GM18870 (cell line): ENCODE data around the gene TMEM147.

Experiments
- ATAC-seq: cut with Tn5 transposase; IDR thresholded peaks from one replicate; pipeline ENCODE4 v1.9.1; 2021; ENCODE audit warnings: moderate library complexity; ENCODE audit not compliant: unreplicated experiment

Gene TMEM147

DNA sequence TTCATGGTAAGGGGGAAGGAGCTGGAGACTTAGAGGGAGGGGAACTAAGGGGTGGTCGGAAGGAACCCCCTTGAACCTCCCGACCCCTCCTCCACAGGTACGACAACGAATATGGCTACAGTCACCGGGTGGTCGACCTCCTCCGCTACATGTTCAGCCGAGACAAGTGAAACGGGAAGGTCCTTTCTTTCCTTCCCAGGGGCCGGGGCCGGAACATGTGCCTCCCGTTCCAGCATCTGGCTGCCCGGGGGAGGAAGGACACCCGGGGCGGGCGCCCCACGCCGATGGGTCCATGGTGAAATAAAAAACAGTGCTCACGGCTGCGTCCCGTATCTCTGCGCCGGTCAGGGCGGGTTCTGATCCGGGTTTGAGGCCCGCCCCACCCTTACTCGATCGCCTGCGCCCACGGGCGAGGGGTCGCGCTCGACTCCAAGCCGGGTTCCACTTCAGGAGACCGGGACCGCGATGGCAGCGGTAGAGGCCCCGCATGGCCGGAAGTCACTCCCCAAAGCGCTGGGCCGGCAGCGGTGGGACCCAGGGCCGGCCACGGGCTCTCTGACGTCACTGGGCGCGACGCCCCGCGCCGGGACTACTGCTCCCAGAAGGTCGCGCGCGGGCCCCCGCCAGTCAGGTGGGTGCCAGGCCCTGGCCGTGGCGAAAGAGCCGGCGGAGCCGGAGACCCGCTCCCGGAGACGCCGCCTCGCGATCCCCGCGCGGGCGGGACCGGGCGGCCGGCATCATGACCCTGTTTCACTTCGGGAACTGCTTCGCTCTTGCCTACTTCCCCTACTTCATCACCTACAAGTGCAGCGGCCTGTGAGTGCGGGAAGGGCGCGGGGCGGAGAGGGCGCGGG lies at the start of gene TMEM147:
TMEM147 (plus strand) TSS at position 626 of the 854 bp plus-strand sequence; CDS start at position 740, 114 bp downstream.
- ATAC-seq: peak; percentile 60

GRCh38 chr19:35497406-35497805 lies 48.0 kb upstream of the TMEM147 start:
- no peak for ATAC-seq

- no peak for ATAC-seq
These were observed 47.2 kb upstream of the TMEM147 start for GRCh38 chr19:35498220-35498619.

DNA sequence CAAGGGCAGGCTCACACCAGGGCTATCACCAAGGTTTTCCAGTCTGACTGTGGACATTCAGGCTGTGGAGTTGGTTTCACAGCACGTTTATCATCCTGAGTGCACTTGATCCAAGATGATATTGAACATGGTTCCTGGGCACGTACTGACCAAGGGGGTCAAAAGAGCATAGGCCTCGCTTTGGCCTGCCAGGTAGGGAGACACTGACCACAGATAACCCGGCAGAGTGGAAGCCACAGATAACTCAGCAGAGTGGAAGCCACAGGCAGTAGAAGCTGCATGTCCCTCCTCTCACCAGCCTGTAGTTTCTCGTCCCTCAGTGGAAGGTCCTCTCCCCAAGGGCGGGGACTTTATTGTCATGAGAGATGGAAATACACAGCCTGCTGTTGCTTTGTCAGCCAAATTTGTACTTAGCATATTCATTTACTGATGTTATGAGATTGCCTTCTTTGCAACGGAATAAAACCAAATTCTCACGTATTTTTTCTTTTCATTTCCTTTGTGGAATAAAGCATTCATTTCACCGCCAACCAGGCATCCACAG lies 46.4 kb upstream of the TMEM147 start:
- ATAC-seq: no peak

- ATAC-seq: no peak
These were observed 44.8 kb upstream of the TMEM147 start for GRCh38 chr19:35500611-35501010.

DNA sequence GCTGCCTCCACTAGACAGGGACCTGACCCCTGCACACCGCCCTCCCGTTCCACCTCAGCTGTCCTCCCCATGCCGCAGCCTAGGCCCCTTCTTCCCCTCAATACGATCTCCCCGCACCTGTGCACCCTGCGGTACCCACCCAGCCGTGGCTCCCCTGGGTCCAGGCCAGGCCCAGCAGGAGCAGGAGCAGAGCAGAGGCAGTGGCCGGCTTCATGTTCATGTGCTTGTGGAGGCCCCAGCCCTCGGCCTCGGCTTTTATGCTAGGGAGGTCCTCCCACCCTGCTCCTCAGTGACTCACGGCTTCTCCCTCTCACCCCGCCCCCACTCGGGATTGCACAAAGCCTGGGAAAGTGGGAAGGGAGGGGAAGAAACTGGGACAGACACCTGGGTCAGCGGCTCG lies 43.7 kb upstream of the TMEM147 start:
- ATAC-seq: no peak

- ATAC-seq: no peak
These were observed 42.7 kb upstream of the TMEM147 start for GRCh38 chr19:35502751-35503150.

DNA sequence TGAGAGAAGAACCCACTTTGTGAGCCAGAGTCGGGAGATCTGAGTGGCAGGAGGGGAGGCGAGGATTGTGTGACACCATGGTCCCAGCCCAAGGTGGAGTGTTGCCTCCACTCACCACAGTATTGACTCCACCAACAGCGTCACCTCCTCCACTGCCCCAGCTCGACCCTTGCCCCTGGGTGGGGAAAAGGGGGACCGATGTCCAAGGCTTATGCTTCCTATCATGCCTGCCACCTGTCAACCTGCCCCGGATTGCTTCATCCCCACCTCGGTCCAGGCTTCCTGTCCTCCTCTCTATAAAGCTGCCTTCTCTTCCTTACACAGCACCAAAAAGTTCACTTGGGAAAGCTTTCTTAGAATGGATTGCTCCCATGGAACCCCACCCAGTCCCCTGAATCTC lies 39.4 kb upstream of the TMEM147 start:
- ATAC-seq: no peak

DNA sequence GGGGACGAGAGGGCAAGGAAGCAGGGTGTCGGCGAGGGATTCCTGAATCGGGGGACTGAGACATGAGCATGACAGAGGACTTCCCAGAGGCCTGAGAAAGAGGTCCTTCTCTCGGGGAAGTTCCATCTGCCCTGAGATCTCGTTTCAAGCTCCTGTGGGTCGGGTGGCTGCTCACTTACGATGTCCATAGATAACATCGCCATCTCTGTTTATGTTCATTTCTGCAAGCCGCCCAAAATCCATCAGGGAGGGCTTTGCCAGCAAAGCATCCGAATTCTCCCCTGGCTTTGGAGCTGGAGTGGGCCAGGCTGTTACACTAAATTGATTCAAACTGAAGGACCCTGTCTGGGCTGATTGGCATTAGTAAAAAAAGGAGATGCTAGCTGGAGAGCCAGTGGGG lies 37.9 kb upstream of the TMEM147 start:
- no peak for ATAC-seq

- no peak for ATAC-seq
These were observed 37.3 kb upstream of the TMEM147 start for GRCh38 chr19:35508129-35508528.

GRCh38 chr19:35509018-35509652 lies 36.3 kb upstream of the TMEM147 start:
- no peak for ATAC-seq

- no peak for ATAC-seq
These were observed 35.4 kb upstream of the TMEM147 start for GRCh38 chr19:35509861-35510625.

- ATAC-seq: no peak
These were observed 34.8 kb upstream of the TMEM147 start for GRCh38 chr19:35510626-35510964.

DNA sequence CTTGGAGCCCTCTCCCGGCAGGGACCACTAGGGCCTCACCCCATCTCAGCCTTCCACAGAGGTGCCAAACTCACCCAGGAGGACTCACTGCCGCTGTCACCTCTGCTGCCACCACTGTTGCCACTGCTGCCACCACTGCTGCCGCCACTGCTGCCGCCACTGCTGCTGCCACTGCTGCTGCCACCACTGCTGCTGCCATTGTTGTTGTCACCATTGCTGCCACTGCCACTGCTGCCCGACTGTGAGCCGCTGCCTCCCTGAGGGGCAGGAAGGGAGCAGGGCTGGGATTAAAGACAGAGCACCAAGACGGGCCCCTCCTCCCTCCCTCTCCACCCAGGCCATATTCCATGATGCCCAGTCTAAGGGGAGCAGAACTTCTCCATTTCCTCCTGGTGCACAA lies 34.1 kb upstream of the TMEM147 start:
- ATAC-seq: no peak

GRCh38 chr19:35512831-35513627 lies 32.4 kb upstream of the TMEM147 start:
- ATAC-seq: no peak

DNA sequence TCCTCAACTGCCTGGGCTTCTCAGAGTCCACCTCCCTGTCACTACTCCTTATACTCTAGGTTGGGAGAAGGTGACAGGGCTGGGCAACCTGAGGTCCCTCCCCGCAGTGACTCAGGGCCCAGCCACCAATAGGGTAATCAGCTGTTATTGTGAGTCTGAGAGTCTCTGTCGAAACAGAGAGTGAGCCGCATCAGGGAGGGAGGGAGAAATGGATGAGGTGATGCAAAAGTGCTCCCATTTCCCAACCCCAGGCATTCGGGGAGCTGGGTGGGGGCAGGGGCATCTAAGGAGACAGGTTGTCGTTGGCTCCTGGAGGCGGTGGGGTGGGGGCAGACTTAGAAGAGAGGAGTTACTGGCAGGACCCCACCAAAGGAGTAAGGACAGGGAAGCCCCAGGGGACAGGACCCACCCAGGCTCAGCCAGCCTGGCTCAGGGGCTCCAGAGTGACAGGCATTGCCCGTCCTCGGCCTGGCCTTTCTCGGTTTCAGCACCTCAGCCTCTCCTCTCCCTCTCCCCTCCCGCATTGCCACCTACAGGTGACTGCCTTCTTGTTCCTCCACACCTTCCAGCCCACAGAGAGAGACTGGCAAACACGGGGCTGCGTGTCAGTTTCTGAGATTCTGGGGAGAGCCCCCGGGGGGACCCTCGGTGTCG lies 31.7 kb upstream of the TMEM147 start, which contains the start of gene DMKN:
DMKN (minus strand) TSS at position 22 of the 654 bp plus-strand sequence. CDS start 174 bp downstream, outside the sequence.
- no peak for ATAC-seq

- ATAC-seq: no peak
These were observed 31.1 kb upstream of the TMEM147 start for GRCh38 chr19:35514282-35514809.

- no peak for ATAC-seq
These were observed 29.1 kb upstream of the TMEM147 start for GRCh38 chr19:35516310-35516709.

DNA sequence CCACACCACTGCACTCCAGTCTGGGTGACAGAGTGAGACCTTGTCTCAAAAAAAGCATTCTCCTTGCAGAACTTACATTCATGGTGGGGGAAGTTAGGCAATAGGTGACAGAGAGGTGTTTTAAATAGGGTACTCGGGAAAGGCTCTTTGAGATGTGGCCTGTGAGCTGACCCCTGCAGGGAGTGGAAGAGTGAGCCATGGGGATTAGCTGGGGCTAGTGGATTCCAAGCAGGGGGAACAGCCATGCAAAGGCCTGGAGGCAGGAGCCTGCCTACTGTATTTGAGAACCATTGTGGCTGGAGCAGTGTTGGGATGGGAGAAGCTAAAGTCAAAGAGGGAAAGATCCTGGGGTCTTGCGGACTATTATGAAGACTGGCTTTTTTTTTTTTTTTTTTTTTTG lies 28.1 kb upstream of the TMEM147 start:
- ATAC-seq: no peak

DNA sequence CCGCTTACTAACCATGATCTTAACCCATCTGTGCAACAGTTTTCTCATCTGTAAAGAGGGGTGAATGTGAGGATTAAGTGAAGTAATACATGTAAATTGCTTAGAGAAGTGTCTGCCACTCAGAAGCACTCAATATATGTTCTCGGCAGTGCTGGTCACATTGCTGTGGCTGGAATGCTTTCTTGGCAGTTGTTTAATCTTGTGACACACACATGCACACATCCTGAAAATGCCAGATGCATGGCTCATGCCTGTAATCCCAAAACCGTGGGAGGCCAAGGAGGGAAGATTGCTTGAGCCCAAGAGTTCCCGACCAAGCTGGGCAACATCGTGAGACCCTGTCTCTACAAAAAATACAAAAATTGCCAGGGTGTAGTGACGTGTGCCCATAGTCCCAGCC lies 27.1 kb upstream of the TMEM147 start:
- ATAC-seq: no peak
